A549 (cell line): Measurements from ENCODE around the gene FCRL3. TPM values are rescaled to one million over a fixed set of nuclear protein-coding genes. Genes with fewer than 3 reads are reported as not detected.
A peak's percentile ranks its signal among the peaks of the same experiment; 100 is the strongest.

Experiments
- ATAC-seq, 2 experiments: fragments of 200-7000 bp in 1 of 2; fragments of >200 bp in 1 of 2; cut with Nextera tagmentation in 1 of 2; cut with Tn5 transposase in 1 of 2; 3 replicates each; pipeline versions ENCODE4 v1.8.0 to v1.9.1; 2018 to 2020; ENCODE audit warnings: mild to moderate bottlenecking in 1 of 2, moderate library complexity in 1 of 2
- CTCF ChIA-PET: fragments of 300-600 bp; sonication (Branson Sonifier 250); formaldehyde crosslinking; extraction: SDS; loops from one replicate; lab custom pipeline; 2021; ENCODE audit warnings: antibody characterized with exemption, inconsistent platforms; lab: Yijun Ruan, JAX
- POLR2A ChIA-PET: fragments of 350-600 bp; formaldehyde crosslinking; extraction: SDS; loops from one replicate; lab custom pipeline; 2021; ENCODE audit warnings: antibody characterized with exemption, inconsistent platforms; lab: Yijun Ruan, JAX
- DNase-seq, 2 experiments: peaks; one replicate each; pipeline versions ENCODE4 v3.0.0 to v3.0.0-alpha.2; 2011 to 2016; ENCODE audit warnings: low read depth in 1 of 2, low spot score in 1 of 2
- FAIRE-seq: peaks from 2 replicates; lab custom pipeline; 2011; peaks lifted over from hg19 to GRCh38; lab: Jason Lieb, UNC
- H3K27ac ChIP-seq, 2 experiments: fragments of >200 bp; sonication (Bioruptor Twin); formaldehyde crosslinking; 3 replicates each; pipeline ENCODE4 v1.5.1; 2016 to 2017
- H3K4me1 ChIP-seq: fragments of >200 bp; sonication (Bioruptor Twin); formaldehyde crosslinking; 3 replicates; pipeline ENCODE4 v1.6.1; 2016
- H3K4me2 ChIP-seq: fragments of >200 bp; sonication (Bioruptor Twin); formaldehyde crosslinking; 3 replicates; pipeline ENCODE4 v1.6.1; 2016
- H3K4me3 ChIP-seq: fragments of >200 bp; sonication (Bioruptor Twin); formaldehyde crosslinking; 3 replicates; pipeline ENCODE4 v1.5.1; 2016
- H3K9me3 ChIP-seq: fragments of >200 bp; sonication (Bioruptor Twin); formaldehyde crosslinking; 3 replicates; pipeline ENCODE4 v1.6.1; 2016
- BHLHE40 ChIP-seq: IDR thresholded peaks from 2 replicates; pipeline ENCODE4 v1.6.1; 2012; ENCODE audit warnings: low read depth, low read length, inconsistent platforms
- CEBPB ChIP-seq, 2 experiments: fragments of >200 bp in 1 of 2; sonication (Bioruptor Twin) in 1 of 2; formaldehyde crosslinking in 1 of 2; IDR thresholded peaks; 2 replicates each; pipeline ENCODE4 v1.6.1; 2012 to 2016
- EP300 ChIP-seq, 2 experiments: fragments of >200 bp; sonication (Bioruptor Twin); formaldehyde crosslinking; IDR thresholded peaks; 2 replicates in 1 of 2; 3 replicates in 1 of 2; pipeline ENCODE4 v1.6.1; 2016 to 2017
- ESRRA ChIP-seq: fragments of 150-350 bp; IDR thresholded peaks from 2 replicates; pipeline ENCODE4 v1.6.1; 2014; ENCODE audit warnings: mild to moderate bottlenecking, low read length, borderline replicate concordance
- FOSB ChIP-seq: fragments of 250-450 bp; sonication (Bioruptor Pico); IDR thresholded peaks from 2 replicates; pipeline ENCODE4 v1.5.0; 2020; ENCODE audit warnings: mild to moderate bottlenecking, moderate library complexity
- FOXS1 ChIP-seq: fragments of 250-450 bp; sonication (Bioruptor Pico); IDR thresholded peaks from 2 replicates; pipeline ENCODE4 v1.5.0; 2020; ENCODE audit warnings: mild to moderate bottlenecking, moderate library complexity
- JUN ChIP-seq, 2 experiments: fragments of >200 bp; sonication (Bioruptor Twin); formaldehyde crosslinking; IDR thresholded peaks; 2 replicates in 1 of 2; 3 replicates in 1 of 2; pipeline ENCODE4 v1.6.1; 2016 to 2017
- KDM1A ChIP-seq: fragments of 200-600 bp; sonication (generic); IDR thresholded peaks from 2 replicates; pipeline ENCODE4 v1.6.1; 2016; ENCODE audit warnings: low read depth, mild to moderate bottlenecking
- KDM5A ChIP-seq: fragments of 200-600 bp; sonication (generic); IDR thresholded peaks from 2 replicates; pipeline ENCODE4 v1.6.1; 2016; ENCODE audit warnings: antibody characterized with exemption, mild to moderate bottlenecking
- MAFK ChIP-seq: fragments of 450-650 bp; IDR thresholded peaks from 2 replicates; pipeline ENCODE4 v1.6.1; 2014; ENCODE audit not compliant: partially characterized antibody
- MAZ ChIP-seq: fragments of 150-350 bp; IDR thresholded peaks from 2 replicates; pipeline ENCODE4 v1.6.1; 2014; ENCODE audit warnings: antibody characterized with exemption, low read depth, low read length, borderline replicate concordance
- MYC ChIP-seq: IDR thresholded peaks from 2 replicates; pipeline ENCODE4 v1.6.1; 2012; ENCODE audit warnings: mild to moderate bottlenecking, inconsistent platforms, low read length, improper control_type of control experiment, borderline replicate concordance
- NPAS2 ChIP-seq: fragments of 250-450 bp; sonication (Bioruptor Pico); IDR thresholded peaks from 2 replicates; pipeline ENCODE4 v1.8.0; 2022; ENCODE audit warnings: mild to moderate bottlenecking, moderate library complexity, borderline replicate concordance
- NR3C1 ChIP-seq: fragments of >200 bp; sonication (Bioruptor Twin); formaldehyde crosslinking; IDR thresholded peaks from 3 replicates; pipeline ENCODE4 v1.6.1; 2017
- POLR2A ChIP-seq: IDR thresholded peaks from 2 replicates; pipeline ENCODE4 v1.6.1; 2012; ENCODE audit warnings: mild to moderate bottlenecking, low read length
- RAD21 ChIP-seq, 2 experiments: fragments of >200 bp in 1 of 2; sonication (Bioruptor Twin) in 1 of 2; formaldehyde crosslinking in 1 of 2; IDR thresholded peaks in 1 of 2; conservative IDR thresholded peaks in 1 of 2; 2 replicates in 1 of 2; 3 replicates in 1 of 2; pipeline ENCODE4 v1.6.1; 2012 to 2018; ENCODE audit warnings: inconsistent platforms in 1 of 2
- RFX5 ChIP-seq: fragments of 450-650 bp; IDR thresholded peaks from 2 replicates; pipeline ENCODE4 v1.7.1; 2014; ENCODE audit warnings: antibody characterized with exemption, mild to moderate bottlenecking, moderate library complexity
- SREBF2 ChIP-seq: fragments of 450-650 bp; IDR thresholded peaks from 2 replicates; pipeline ENCODE4 v1.6.1; 2014; ENCODE audit warnings: mild to moderate bottlenecking, moderate library complexity
- TFCP2L1 ChIP-seq: fragments of 250-450 bp; sonication (Bioruptor Pico); IDR thresholded peaks from 2 replicates; pipeline ENCODE4 v1.5.0; 2021; ENCODE audit warnings: mild to moderate bottlenecking
- TP53 ChIP-seq: fragments of 250-450 bp; sonication (Bioruptor Pico); IDR thresholded peaks from 2 replicates; pipeline ENCODE4 v1.5.0; 2021; ENCODE audit warnings: mild to moderate bottlenecking, moderate library complexity
- ZC3H11A ChIP-seq: fragments of 450-650 bp; IDR thresholded peaks from 2 replicates; pipeline ENCODE4 v1.6.1; 2014; ENCODE audit warnings: antibody characterized with exemption, mild to moderate bottlenecking
- ZSCAN20 ChIP-seq: fragments of 250-450 bp; sonication (Bioruptor Pico); IDR thresholded peaks from 2 replicates; pipeline ENCODE4 v1.8.0; 2022; ENCODE audit warnings: mild to moderate bottlenecking, moderate library complexity
- WGBS: methylation state at CpG from one replicate; pipeline ENCODE4 v1.1.6; 2017; ENCODE audit errors: missing lambda C conversion rate; 5-methylcytosine and 5-hydroxymethylcytosine counted together
- polyA plus RNA-seq, 4 experiments: library from polyadenylated mRNA; depleted of rRNA in 3 of 4; stranded (reverse); fragments of >200 nt; fragmentation: RNase III in 1 of 4; extraction: RNeasy Plus Mini Kit Qiagen cat#74134 plus additional on column Dnase treatment in 1 of 4; gene quantifications; 2 replicates in 3 of 4; 3 replicates in 1 of 4; pipeline ENCODE4 v1.2.3, GENCODE V29; 2011 to 2017
- TF ChIP-seq, protein P1 (sequence below): IDR thresholded peaks from 2 replicates; pipeline ENCODE4 v1.6.1; 2012
- TF ChIP-seq, protein P2 (sequence below): fragments of 250-450 bp; sonication (Bioruptor Pico); IDR thresholded peaks from 2 replicates; pipeline ENCODE4 v1.5.0; 2020; ENCODE audit warnings: low read depth, mild to moderate bottlenecking, moderate library complexity
- TF ChIP-seq, protein P3 (sequence below): fragments of >200 bp; sonication (Bioruptor Twin); formaldehyde crosslinking; IDR thresholded peaks from 3 replicates; pipeline ENCODE4 v1.6.1; 2016
- TF ChIP-seq, protein P4 (sequence below): fragments of 150-350 bp; IDR thresholded peaks from 2 replicates; pipeline ENCODE4 v1.6.1; 2014; ENCODE audit warnings: low read depth, mild to moderate bottlenecking, low read length
- TF ChIP-seq, protein P5 (sequence below): fragments of 200-600 bp; sonication (generic); IDR thresholded peaks from 2 replicates; pipeline ENCODE4 v1.6.1; 2016; ENCODE audit warnings: antibody characterized with exemption, mild to moderate bottlenecking, moderate library complexity

FCRL3 gene
- polyA plus RNA-seq, 2 of the 4 experiments (the other 2 are of a cell fraction) = 0.01 TPM; not detected in 1

DNA sequence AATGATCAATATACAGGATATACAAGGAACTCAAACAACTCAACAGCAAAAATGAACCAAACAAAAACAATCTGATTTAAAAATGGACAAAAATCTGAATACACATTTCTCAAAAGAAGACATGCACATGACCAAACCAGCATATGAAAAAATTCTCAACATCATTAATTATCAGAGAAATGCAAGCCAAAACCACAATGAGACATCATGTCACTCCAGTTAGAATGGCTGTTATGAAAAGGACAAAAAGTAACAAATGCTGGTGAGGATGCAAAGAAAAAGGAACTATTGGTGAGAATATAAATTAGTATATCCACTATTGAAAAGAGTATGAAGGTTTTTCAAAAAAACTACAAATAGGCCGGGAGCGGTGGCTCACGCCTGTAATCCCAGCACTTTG lies 42.0 kb downstream of the FCRL3 start:
- ATAC-seq (no peak), DNase-seq (no peak), FAIRE-seq (no peak)
- no peaks in the 10 kb centered on the region for H3K9me3 ChIP-seq
- 40% methylated on average over 3 of the region's 3 CpGs for WGBS
- H3K4me3 ChIP-seq = no peak overlapping the region
- no peak overlapping the region for H3K4me2 ChIP-seq
- CTCF ChIA-PET = no interaction called here
- H3K27ac ChIP-seq = no peak overlapping the region
- TF ChIP-seq, protein P1, sequence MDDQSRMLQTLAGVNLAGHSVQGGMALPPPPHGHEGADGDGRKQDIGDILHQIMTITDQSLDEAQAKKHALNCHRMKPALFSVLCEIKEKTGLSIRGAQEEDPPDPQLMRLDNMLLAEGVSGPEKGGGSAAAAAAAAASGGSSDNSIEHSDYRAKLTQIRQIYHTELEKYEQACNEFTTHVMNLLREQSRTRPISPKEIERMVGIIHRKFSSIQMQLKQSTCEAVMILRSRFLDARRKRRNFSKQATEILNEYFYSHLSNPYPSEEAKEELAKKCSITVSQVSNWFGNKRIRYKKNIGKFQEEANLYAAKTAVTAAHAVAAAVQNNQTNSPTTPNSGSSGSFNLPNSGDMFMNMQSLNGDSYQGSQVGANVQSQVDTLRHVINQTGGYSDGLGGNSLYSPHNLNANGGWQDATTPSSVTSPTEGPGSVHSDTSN = no peak
- TF ChIP-seq, protein P2, sequence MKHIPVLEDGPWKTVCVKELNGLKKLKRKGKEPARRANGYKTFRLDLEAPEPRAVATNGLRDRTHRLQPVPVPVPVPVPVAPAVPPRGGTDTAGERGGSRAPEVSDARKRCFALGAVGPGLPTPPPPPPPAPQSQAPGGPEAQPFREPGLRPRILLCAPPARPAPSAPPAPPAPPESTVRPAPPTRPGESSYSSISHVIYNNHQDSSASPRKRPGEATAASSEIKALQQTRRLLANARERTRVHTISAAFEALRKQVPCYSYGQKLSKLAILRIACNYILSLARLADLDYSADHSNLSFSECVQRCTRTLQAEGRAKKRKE (CRISPR knock-in tag) = no peak
- TF ChIP-seq MAFK (no peak), MYC (no peak), ESRRA (no peak), CEBPB (IDR thresholded peaks at IDR 0.05) (no peak), RAD21 (conservative IDR thresholded peaks at IDR 0.05 in 1 of 2, IDR thresholded peaks at IDR 0.05 in 1 of 2) (no peak), ZC3H11A (no peak), BHLHE40 (no peak), ZSCAN20 (CRISPR knock-in tag) (no peak), KDM5A (no peak), FOSB (no peak), KDM1A (no peak), POLR2A (no peak)
- TF ChIP-seq, protein P3, sequence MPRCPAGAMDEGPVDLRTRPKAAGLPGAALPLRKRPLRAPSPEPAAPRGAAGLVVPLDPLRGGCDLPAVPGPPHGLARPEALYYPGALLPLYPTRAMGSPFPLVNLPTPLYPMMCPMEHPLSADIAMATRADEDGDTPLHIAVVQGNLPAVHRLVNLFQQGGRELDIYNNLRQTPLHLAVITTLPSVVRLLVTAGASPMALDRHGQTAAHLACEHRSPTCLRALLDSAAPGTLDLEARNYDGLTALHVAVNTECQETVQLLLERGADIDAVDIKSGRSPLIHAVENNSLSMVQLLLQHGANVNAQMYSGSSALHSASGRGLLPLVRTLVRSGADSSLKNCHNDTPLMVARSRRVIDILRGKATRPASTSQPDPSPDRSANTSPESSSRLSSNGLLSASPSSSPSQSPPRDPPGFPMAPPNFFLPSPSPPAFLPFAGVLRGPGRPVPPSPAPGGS = no peak
- TF ChIP-seq, protein P4, sequence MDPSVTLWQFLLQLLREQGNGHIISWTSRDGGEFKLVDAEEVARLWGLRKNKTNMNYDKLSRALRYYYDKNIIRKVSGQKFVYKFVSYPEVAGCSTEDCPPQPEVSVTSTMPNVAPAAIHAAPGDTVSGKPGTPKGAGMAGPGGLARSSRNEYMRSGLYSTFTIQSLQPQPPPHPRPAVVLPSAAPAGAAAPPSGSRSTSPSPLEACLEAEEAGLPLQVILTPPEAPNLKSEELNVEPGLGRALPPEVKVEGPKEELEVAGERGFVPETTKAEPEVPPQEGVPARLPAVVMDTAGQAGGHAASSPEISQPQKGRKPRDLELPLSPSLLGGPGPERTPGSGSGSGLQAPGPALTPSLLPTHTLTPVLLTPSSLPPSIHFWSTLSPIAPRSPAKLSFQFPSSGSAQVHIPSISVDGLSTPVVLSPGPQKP = no peak
- POLR2A ChIA-PET = no interaction called here
- H3K4me1 ChIP-seq = no peaks in the 10 kb centered on the region

DNA sequence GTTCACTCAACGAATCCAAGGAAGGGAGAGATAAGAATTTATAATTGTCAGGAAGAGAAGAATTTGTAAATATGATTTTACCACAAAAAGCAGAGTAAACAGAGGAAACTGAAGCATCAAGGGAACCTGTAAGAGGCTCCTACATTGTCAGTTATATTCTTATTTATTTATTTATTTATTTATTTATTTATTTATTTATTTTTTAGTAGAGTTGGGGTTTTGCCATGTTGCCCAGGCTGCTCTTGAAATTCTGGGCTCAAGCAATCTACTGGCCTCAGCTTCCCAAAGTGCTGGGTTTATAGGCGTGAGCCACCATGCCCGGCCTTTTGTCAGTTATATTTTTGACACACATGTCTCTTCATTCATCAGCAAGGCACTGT lies 47.1 kb downstream of the FCRL3 start:
- ATAC-seq (no peak), DNase-seq (no peak)
- Histone ChIP-seq H3K27ac (no peak overlapping the region), H3K4me2 (no peak overlapping the region), H3K9me3 (no peaks in the 10 kb centered on the region), H3K4me1 (no peaks in the 10 kb centered on the region), H3K4me3 (no peak overlapping the region)
- 2% methylated on average over 3 of the region's 3 CpGs for WGBS
- CTCF ChIA-PET = no interaction called here
- TF ChIP-seq NPAS2 (no peak), ZC3H11A (peak; percentile 49)
- TF ChIP-seq, all 56 proteins: peak for 1
- no peak for FAIRE-seq
- POLR2A ChIA-PET = no interaction called here

DNA sequence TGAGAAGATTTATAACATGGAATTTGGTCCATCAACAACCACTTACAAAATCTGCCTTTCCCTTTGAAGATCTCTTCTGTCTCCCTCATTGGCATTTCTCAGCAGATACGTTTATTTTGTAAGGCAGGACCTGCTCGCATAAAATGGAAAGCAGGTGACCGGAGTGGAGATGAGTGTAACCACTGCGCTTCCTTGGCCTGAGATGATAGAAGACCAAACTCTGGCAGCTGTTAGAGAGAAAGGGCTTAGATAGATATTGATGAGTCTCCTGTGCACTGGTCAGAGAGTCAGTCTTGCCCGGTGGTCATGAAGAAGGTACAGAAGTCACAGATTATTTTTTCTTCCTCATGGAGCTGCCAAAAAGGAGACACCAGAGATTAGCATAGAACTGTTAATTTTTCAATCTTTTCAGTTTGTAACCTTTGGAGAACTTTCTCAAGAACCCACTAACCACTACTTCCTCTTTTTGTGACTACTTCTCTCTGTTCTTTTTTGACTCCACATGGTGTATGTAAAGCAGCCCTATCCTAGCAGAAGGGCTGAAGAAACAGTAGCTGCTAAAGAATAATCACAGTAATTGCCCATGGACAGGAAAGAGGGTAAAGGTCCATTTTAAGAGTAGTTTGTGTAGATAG lies 47.6 kb downstream of the FCRL3 start:
- no peak overlapping the region for H3K4me3 ChIP-seq
- WGBS = 41% methylated on average over 5 of the region's 5 CpGs
- CTCF ChIA-PET = no interaction called here
- no peak overlapping the region for H3K4me2 ChIP-seq
- no peaks in the 10 kb centered on the region for H3K4me1 ChIP-seq
- TF ChIP-seq EP300 (IDR thresholded peaks at IDR 0.05) = no peak
- TF ChIP-seq TP53 = no peak
- TF ChIP-seq JUN (IDR thresholded peaks at IDR 0.05) = no peak
- TF ChIP-seq BHLHE40 = no peak
- TF ChIP-seq, protein P5, sequence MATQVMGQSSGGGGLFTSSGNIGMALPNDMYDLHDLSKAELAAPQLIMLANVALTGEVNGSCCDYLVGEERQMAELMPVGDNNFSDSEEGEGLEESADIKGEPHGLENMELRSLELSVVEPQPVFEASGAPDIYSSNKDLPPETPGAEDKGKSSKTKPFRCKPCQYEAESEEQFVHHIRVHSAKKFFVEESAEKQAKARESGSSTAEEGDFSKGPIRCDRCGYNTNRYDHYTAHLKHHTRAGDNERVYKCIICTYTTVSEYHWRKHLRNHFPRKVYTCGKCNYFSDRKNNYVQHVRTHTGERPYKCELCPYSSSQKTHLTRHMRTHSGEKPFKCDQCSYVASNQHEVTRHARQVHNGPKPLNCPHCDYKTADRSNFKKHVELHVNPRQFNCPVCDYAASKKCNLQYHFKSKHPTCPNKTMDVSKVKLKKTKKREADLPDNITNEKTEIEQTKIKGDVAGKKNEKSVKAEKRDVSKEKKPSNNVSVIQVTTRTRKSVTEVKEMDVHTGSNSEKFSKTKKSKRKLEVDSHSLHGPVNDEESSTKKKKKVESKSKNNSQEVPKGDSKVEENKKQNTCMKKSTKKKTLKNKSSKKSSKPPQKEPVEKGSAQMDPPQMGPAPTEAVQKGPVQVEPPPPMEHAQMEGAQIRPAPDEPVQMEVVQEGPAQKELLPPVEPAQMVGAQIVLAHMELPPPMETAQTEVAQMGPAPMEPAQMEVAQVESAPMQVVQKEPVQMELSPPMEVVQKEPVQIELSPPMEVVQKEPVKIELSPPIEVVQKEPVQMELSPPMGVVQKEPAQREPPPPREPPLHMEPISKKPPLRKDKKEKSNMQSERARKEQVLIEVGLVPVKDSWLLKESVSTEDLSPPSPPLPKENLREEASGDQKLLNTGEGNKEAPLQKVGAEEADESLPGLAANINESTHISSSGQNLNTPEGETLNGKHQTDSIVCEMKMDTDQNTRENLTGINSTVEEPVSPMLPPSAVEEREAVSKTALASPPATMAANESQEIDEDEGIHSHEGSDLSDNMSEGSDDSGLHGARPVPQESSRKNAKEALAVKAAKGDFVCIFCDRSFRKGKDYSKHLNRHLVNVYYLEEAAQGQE = no peak
- TF ChIP-seq RAD21 (conservative IDR thresholded peaks at IDR 0.05 in 1 of 2, IDR thresholded peaks at IDR 0.05 in 1 of 2) = no peak
- TF ChIP-seq MAFK = no peak
- TF ChIP-seq RFX5 = no peak
- TF ChIP-seq TFCP2L1 = no peak
- no peak for TF ChIP-seq ZC3H11A
- no peak for TF ChIP-seq SREBF2
- no peak for TF ChIP-seq FOXS1
- no peak for TF ChIP-seq NPAS2
- no peak for TF ChIP-seq NR3C1
- TF ChIP-seq MAZ = no peak
- DNase-seq (no peak), ATAC-seq (no peak), FAIRE-seq (no peak)
- H3K27ac ChIP-seq = no peak overlapping the region
- H3K9me3 ChIP-seq = no peaks in the 10 kb centered on the region
- POLR2A ChIA-PET = no interaction called here
